Fibroblast of skin of scalp (primary cell): ENCODE results near the gene CCDC9B. TPM values are rescaled to one million over a fixed set of nuclear protein-coding genes. Genes with fewer than 3 reads are reported as not detected.

ENCODE experiments used
- DNase-seq: peaks from one replicate; pipeline ENCODE4 v3.0.0-alpha.2; 2013
- polyA plus RNA-seq, 2 experiments: library from polyadenylated mRNA; unstranded; fragments of 120-200 nt; gene quantifications; one replicate each; pipeline ENCODE4 v1.2.1, GENCODE V29; 2013; ENCODE audit not compliant: insufficient read length in 2 of 2

Gene CCDC9B
- 23.1 TPM for polyA plus RNA-seq (2013, experiment 1 of 2; ENCODE audit: insufficient read length)
- 17.5 TPM for polyA plus RNA-seq (2013, experiment 2 of 2; ENCODE audit: insufficient read length)

GRCh38 chr15:40340740-40341400, at the start of gene CCDC9B:
TSS of gene CCDC9B (minus strand) at chr15:40340939. CDS start at chr15:40340819, 120 bp downstream.
- DNase-seq, result peak; percentile 94

GRCh38 chr15:40389824-40390595, 49.3 kb upstream of the CCDC9B start:
- no peak for DNase-seq

- DNase-seq, result no peak
These were observed 48.4 kb upstream of the CCDC9B start for GRCh38 chr15:40388941-40389823.

GRCh38 chr15:40386480-40386879, 45.7 kb upstream of the CCDC9B start:
- DNase-seq, result no peak

GRCh38 chr15:40382580-40383456, 42.1 kb upstream of the CCDC9B start, which contains the start of gene KNSTRN:
TSS of gene KNSTRN (plus strand) at chr15:40382721. CDS start at chr15:40382836, 115 bp downstream.
- DNase-seq, result peak; percentile 94

- DNase-seq, result no peak
These were observed 41.2 kb upstream of the CCDC9B start for GRCh38 chr15:40381818-40382529.

- DNase-seq, result no peak
These were observed 39.9 kb upstream of the CCDC9B start for GRCh38 chr15:40380636-40381035.

GRCh38 chr15:40379853-40380252, 39.1 kb upstream of the CCDC9B start:
- peak; percentile 93 for DNase-seq

GRCh38 chr15:40379374-40379773, 38.6 kb upstream of the CCDC9B start:
- DNase-seq, result no peak

- DNase-seq, result no peak
These were observed 36.9 kb upstream of the CCDC9B start for GRCh38 chr15:40377606-40378005.

GRCh38 chr15:40372981-40373380, 32.2 kb upstream of the CCDC9B start:
- peak; percentile 48 for DNase-seq

- no peak for DNase-seq
These were observed 29.2 kb upstream of the CCDC9B start for GRCh38 chr15:40369971-40370370.

GRCh38 chr15:40369474-40369869, 28.7 kb upstream of the CCDC9B start:
- DNase-seq, result no peak

- DNase-seq, result no peak
These were observed 28.2 kb upstream of the CCDC9B start for GRCh38 chr15:40368719-40369473.

GRCh38 chr15:40367686-40368611, 27.2 kb upstream of the CCDC9B start:
- DNase-seq, result peak; percentile 88

GRCh38 chr15:40367371-40367685, 26.6 kb upstream of the CCDC9B start:
- no peak for DNase-seq

GRCh38 chr15:40366457-40367370, 26.0 kb upstream of the CCDC9B start:
- DNase-seq, result no peak
